Mononuclear cell (primary cell): ENCODE data around the gene CHRNB1. TPM values are rescaled to one million over a fixed set of nuclear protein-coding genes. Genes with fewer than 3 reads are reported as not detected.

Experiments used
- H3K27me3 ChIP-seq: 2 replicates; pipeline ENCODE4 v1.6.0; 2011; ENCODE audit warnings: low read length, control low read depth; ENCODE audit not compliant: insufficient read depth
- H3K4me1 ChIP-seq: 2 replicates; pipeline ENCODE4 v1.5.1; 2011; ENCODE audit warnings: mild to moderate bottlenecking, low read length, control low read depth; ENCODE audit not compliant: insufficient read depth
- H3K4me3 ChIP-seq: 2 replicates; pipeline ENCODE4 v1.5.1; 2011; ENCODE audit warnings: mild to moderate bottlenecking, low read length, moderate library complexity
- H3K9me3 ChIP-seq: 2 replicates; pipeline ENCODE4 v1.5.1; 2011; ENCODE audit warnings: low read depth, mild to moderate bottlenecking, control low read depth, low read length
- total RNA-seq: library from RNA; depleted of rRNA; stranded (reverse); fragments of >200 nt; gene quantifications from one replicate; pipeline ENCODE4 v1.2.3, GENCODE V29; 2012

The CHRNB1 gene
- total RNA-seq, 1 donor: 3.3 TPM

DNA sequence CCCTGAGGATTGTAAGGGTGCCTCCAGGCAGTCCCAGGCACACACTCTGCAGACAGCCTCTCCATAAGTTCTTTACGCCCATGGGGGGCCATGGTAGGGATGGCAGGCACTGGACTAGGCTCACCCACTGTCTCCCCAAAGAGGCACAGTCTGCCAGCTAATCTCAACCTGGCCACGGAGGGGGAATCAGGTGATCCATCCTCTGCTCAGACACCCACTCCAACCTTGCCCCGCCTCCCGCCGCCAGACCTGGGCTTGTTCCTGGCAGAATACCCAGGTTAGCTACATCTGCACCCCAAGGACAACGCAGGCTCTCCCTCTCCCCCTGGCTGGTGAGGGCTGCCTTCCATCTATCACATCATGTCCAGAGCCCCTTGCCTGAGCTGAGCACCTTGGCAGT, 36.0 kb upstream of the CHRNB1 start:
- no peak overlapping the region for H3K4me3 ChIP-seq
- peaks cover 8% of the 10 kb centered on the region for H3K4me1 ChIP-seq
- H3K27me3 ChIP-seq: peaks cover 2% of the 10 kb centered on the region
- H3K9me3 ChIP-seq: no peaks in the 10 kb centered on the region

DNA sequence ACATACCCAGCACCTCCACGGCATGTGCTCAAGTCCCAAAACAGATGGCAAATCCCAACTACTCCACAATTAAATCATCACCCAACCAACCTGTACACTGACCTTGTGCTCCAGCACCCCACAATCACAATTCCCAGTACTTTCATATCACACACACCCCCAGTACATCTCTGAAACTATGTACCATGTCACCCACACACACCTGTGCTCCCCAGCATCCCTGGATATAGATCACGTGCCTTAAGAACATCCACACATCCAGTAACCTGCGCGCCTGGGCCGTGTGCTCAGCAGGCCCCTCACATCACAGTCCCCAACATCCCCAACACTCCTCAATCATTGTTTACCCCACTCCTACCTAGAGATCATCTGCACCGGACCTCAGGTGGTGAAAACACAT, 35.1 kb upstream of the CHRNB1 start:
- Histone ChIP-seq H3K27me3 (peaks cover 2% of the 10 kb centered on the region), H3K9me3 (no peaks in the 10 kb centered on the region), H3K4me3 (no peak overlapping the region), H3K4me1 (peaks cover 8% of the 10 kb centered on the region)

DNA sequence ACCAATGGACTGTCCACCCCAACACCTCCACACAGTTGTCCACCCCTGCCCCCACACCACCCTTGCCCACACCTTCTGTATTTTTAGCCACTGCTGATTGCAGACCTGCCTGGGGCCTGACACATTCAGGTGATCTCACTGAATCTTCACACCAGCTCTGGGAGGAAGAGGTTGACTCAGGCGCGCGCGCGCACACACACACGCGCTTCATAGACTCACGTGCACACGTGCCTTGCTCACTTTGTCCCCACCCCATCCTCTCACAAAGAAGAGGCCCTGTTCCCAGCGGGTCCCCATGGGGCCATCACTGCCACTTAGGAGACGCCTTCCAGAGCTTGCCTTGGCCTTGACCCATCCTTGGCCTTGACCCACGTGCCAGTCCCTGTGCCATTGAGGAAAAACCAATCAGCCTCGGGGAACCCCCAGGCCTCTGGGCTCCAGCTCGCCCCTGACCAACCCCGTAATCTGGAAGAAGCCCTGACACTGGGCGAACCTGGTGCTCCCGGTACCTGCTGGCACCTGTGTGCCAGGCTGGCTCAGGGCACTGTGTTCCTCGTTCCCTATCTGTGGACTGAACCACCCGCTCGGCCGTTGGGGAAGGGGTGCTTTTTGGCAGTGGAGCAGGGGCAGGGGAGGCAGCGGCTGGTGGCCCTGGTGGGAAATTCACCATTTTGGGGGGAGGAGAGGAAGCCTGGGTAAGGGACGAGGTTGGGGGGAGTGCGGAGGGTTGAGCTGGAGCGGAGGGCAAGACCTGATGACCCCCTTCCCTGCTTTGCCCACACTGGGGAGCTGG, 34.0 kb upstream of the CHRNB1 start:
- peaks cover under 1% of the 10 kb centered on the region for H3K27me3 ChIP-seq
- H3K4me3 ChIP-seq: no peak overlapping the region
- no peaks in the 10 kb centered on the region for H3K9me3 ChIP-seq
- H3K4me1 ChIP-seq: no peaks in the 10 kb centered on the region

DNA sequence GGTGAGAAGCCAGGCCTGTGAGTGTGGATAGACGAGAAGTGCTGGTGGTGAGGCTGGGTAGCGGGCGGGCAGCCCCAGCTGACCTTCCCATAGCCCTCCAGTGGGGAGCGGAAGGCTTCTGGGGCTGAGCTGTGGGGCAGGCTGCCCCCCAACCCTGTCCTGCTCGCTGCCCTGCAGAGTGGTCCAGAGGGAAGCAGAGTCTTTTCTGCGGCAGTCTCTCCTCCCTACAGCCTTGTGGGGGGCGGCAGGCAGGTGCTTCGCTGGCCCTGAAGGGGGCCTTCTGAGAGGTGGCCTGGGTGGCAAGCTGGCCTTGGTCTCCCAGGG, 33.5 kb upstream of the CHRNB1 start:
- no peaks in the 10 kb centered on the region for H3K9me3 ChIP-seq
- no peak overlapping the region for H3K4me3 ChIP-seq
- no peaks in the 10 kb centered on the region for H3K4me1 ChIP-seq
- no peaks in the 10 kb centered on the region for H3K27me3 ChIP-seq

DNA sequence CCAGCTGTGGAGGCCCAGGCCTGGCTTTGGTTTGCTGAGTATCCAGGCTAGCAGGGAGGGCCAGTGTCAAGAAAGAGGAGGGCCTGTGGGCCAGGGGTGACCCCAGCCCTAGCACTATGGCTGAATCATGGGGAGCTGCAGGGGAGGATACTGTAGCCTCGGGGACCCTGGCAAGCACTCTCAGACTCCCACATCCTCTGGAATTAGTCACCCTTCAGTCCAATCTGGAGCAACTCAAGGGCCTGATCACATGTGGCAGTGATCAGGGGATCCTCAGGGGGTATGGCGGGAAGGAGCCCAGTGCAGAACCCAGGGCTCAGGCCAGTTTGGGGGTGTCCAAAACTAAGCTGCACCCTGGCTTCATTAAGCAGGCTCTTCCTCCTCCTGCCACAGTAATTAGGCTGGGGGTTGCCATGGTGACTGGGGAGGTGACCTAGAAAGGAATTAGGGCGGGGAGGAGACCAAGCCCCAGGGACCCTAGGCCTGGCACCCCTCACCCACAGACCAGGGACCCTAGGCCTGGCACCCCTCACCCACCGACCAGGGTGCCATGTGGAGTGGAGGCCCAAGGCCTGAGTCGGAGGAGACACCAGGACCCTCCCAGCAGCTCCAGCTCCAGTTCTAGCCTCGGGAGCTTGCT, 31.4 kb upstream of the CHRNB1 start:
- H3K9me3 ChIP-seq: no peaks in the 10 kb centered on the region
- H3K27me3 ChIP-seq: no peaks in the 10 kb centered on the region
- no peaks in the 10 kb centered on the region for H3K4me1 ChIP-seq
- no peak overlapping the region for H3K4me3 ChIP-seq

DNA sequence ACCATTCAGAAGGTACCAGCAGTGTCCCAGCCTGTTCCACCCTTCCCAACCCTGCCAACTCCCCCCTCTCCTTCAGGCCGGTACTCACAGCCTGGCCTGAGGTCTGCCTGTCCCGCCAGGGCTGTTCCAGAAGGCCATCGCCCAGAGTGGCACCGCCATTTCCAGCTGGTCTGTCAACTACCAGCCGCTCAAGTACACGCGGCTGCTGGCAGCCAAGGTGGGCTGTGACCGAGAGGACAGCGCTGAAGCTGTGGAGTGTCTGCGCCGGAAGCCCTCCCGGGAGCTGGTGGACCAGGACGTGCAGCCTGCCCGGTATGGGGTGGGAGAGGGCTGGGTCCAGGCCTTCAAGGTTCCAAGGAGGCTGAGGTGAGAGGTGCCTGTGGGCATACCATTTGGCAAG, 30.0 kb upstream of the CHRNB1 start:
- Histone ChIP-seq H3K4me1 (no peaks in the 10 kb centered on the region), H3K4me3 (no peak overlapping the region), H3K9me3 (no peaks in the 10 kb centered on the region), H3K27me3 (no peaks in the 10 kb centered on the region)

DNA sequence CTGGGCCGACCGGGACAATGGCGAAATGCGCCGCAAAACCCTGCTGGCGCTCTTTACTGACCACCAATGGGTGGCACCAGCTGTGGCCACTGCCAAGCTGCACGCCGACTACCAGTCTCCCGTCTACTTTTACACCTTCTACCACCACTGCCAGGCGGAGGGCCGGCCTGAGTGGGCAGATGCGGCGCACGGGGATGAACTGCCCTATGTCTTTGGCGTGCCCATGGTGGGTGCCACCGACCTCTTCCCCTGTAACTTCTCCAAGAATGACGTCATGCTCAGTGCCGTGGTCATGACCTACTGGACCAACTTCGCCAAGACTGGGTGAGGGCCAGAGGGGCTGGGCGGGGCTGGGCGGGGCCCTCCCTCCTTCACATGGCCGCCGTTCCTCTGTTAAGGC, 29.1 kb upstream of the CHRNB1 start:
- Histone ChIP-seq H3K9me3 (no peaks in the 10 kb centered on the region), H3K4me3 (no peak overlapping the region), H3K27me3 (no peaks in the 10 kb centered on the region), H3K4me1 (no peaks in the 10 kb centered on the region)

DNA sequence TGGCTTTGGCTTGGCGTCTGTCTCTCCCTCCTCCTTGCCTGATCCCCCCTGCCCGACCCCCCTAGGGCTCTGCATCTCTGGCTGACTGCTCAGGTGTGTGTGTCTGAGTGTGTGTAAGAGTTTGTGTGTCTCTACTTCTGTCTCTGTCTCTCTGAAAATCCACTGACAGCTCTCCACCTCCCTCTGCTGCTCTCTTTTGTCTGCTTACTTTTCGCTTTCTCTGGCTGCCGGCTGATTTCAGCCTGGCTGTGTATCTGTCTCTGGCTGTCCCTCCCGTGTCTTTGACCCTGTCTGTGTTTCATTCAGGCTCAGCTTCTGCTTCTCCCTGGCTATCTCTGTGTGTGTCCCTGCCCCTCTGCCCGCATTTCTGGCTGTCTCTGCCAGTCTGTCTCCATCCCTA, 28.5 kb upstream of the CHRNB1 start:
- Histone ChIP-seq H3K27me3 (no peaks in the 10 kb centered on the region), H3K4me1 (no peaks in the 10 kb centered on the region), H3K9me3 (no peaks in the 10 kb centered on the region), H3K4me3 (no peak overlapping the region)

DNA sequence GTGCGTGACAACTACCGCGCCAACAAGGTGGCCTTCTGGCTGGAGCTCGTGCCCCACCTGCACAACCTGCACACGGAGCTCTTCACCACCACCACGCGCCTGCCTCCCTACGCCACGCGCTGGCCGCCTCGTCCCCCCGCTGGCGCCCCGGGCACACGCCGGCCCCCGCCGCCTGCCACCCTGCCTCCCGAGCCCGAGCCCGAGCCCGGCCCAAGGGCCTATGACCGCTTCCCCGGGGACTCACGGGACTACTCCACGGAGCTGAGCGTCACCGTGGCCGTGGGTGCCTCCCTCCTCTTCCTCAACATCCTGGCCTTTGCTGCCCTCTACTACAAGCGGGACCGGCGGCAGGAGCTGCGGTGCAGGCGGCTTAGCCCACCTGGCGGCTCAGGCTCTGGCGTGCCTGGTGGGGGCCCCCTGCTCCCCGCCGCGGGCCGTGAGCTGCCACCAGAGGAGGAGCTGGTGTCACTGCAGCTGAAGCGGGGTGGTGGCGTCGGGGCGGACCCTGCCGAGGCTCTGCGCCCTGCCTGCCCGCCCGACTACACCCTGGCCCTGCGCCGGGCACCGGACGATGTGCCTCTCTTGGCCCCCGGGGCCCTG, 27.7 kb upstream of the CHRNB1 start:
- no peak overlapping the region for H3K4me3 ChIP-seq
- H3K9me3 ChIP-seq: no peaks in the 10 kb centered on the region
- H3K27me3 ChIP-seq: no peaks in the 10 kb centered on the region
- H3K4me1 ChIP-seq: no peaks in the 10 kb centered on the region

DNA sequence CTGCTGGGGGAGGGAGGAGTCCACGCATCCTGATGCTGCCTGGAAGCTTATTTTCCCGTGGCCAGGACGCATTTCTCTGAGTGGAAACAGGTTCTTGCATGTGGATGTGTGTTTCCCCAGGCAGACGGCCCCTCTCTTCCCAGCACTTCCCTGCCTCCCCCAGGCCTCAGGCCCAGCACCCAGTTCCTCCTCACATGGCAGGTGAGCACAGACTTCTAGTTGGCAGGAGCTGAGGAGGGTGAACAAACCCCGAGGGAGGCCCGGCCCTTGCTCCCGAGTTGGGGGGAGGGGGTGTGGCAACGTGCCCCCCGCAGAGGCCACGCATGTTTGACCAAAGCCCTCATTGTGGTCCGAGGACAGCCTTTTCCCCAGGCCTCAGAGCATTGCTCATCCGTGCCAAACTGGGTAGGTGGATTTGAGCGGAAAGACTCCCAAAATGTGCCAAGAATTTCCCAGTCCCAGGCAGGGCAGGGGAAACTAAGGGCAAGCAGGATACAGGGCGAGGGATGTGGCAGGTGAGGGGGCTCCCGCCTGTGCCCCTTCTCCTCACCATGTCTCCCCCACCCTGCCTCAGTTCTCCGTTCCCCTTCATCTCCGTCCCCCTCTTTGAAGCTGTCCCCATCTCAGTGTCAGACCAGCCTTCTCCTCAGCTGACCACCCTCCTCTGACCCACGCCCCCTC, 26.2 kb upstream of the CHRNB1 start:
- no peak overlapping the region for H3K4me3 ChIP-seq
- H3K9me3 ChIP-seq: no peaks in the 10 kb centered on the region
- H3K4me1 ChIP-seq: no peaks in the 10 kb centered on the region
- H3K27me3 ChIP-seq: no peaks in the 10 kb centered on the region

DNA sequence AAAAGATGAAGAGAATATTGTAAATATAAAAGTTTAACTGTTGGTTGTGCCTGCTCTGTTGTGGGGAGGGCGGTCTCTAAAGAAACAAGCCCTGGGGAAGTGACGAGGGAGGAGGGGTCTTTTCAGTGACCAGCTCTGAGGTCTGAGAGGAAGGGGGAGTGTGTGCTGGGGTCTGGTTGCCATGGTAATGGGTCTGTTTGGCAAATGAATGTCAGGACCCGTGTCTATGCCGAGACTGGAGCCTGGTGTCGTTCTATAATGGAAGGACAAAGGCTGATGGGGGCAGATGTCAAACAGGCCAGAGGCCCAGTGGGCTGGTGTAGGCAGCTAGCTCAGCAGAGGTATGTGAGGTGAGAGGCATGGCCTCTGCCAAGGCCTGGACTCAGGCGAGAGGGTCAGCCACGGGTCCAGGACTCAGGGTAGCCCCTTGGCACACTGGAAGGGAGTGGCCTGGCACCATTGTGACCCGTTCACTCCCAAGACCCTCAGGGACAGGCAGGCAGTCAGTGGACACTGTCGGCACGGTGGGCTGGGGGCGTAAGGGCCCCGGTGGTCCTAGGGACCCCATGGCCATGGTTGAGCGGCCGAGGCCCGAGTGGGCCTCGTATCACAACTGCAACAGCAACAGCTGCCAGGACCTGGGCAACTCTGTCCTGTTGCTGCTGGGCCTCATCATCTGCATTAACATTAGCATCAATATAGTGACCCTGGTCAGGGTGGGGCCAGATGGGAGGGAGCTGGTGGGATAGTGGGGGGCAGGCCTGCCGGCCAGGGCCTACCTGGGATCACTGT, 24.8 kb upstream of the CHRNB1 start, which contains the start of gene SPEM1:
TSS of gene SPEM1 (plus strand) at position 506 of the 792 bp plus-strand sequence. CDS start at position 567, 61 bp downstream.
- Histone ChIP-seq H3K9me3 (no peaks in the 10 kb centered on the region), H3K4me1 (no peaks in the 10 kb centered on the region), H3K4me3 (no peak within 1 kb of the TSS), H3K27me3 (no peaks in the 10 kb centered on the region)

DNA sequence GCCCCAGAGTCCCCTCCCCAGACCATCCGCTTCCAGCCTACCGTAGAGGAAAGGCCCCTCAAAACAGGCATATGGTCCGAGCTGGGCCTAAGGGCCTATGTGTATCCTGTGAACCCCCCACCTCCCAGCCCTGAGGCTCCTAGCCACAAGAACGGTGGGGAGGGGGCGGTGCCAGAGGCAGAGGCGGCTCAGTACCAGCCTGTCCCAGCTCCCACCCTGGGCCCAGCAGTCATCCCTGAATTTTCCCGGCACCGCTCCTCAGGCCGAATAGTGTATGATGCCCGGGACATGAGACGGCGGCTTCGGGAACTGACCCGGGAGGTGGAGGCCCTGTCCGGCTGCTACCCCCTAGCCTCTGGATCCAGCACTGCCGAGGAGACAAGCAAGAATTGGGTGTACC, 23.7 kb upstream of the CHRNB1 start:
- H3K4me1 ChIP-seq: no peaks in the 10 kb centered on the region
- no peaks in the 10 kb centered on the region for H3K9me3 ChIP-seq
- no peaks in the 10 kb centered on the region for H3K27me3 ChIP-seq
- no peak overlapping the region for H3K4me3 ChIP-seq

DNA sequence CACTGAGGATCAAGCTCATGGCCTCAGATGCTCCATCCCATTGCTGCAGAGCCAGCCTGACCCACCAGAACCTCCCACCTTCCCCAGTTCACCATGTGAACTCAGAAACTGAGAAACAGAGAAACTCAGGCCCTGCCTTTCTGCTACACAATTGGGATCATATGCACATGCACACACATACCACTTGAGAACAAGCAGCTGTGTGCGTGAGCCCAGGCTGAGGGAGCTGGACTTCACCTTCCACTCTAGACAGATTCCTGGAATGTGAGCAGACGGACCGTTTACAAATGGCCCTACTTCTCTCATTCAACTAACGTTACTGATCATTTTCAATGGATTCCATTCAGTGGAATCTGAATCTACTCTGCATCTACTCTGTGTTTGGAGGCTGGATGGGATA, 21.2 kb upstream of the CHRNB1 start:
- no peaks in the 10 kb centered on the region for H3K27me3 ChIP-seq
- H3K4me1 ChIP-seq: no peaks in the 10 kb centered on the region
- H3K9me3 ChIP-seq: no peaks in the 10 kb centered on the region
- H3K4me3 ChIP-seq: no peak overlapping the region

DNA sequence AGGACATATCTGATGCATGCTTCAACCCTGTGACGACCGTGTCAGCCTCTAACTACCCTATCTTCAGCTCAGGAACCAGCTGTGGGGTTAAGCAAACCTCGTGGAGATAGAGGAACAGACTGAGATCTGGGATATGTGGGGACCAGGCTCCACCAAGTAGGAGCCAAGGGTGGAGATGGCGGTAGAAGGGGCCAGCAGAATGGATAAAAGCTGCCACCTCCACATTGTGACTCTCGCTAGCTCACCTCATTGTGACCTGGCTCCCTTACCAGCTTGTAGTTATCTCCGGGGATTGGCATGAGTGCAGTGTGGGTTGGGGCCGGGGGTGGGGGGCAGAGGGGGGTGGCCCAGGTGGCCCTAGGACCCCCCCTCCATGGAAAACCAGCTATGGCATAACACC, 19.5 kb upstream of the CHRNB1 start, which contains the start of gene SPEM2:
TSS of gene SPEM2 (plus strand) at position 301 of the 400 bp plus-strand sequence. CDS start at position 374, 73 bp downstream.
- Histone ChIP-seq H3K9me3 (no peaks in the 10 kb centered on the region), H3K4me1 (no peaks in the 10 kb centered on the region), H3K4me3 (no peak within 1 kb of the TSS), H3K27me3 (no peaks in the 10 kb centered on the region)
